Activated naive CD8-positive, alpha-beta T cell (primary cell): ENCODE measurements around the gene SP110.
"Not testable (repeated sequence)": the region's sequence is repeated elsewhere in the genome, so short reads cannot be mapped to it uniquely, and the experiment has no call there.

Experiments
- H3K27ac Mint-ChIP-seq: one replicate; pipeline ENCODE4 v1.8.0; 2021; ENCODE audit warnings: mixed read lengths
- H3K27me3 Mint-ChIP-seq: one replicate; pipeline ENCODE4 v1.8.0; 2021; ENCODE audit warnings: mixed read lengths
- H3K36me3 Mint-ChIP-seq: one replicate; pipeline ENCODE4 v1.8.0; 2021; ENCODE audit warnings: mixed read lengths
- H3K4me1 Mint-ChIP-seq: one replicate; pipeline ENCODE4 v1.8.0; 2021; ENCODE audit warnings: low read depth, mixed read lengths
- H3K4me3 Mint-ChIP-seq: one replicate; pipeline ENCODE4 v1.8.0; 2021; ENCODE audit warnings: mild to moderate bottlenecking, mixed read lengths
- H3K9me3 Mint-ChIP-seq: one replicate; pipeline ENCODE4 v1.8.0; 2021; ENCODE audit warnings: low read depth, mixed read lengths

Gene SP110

DNA sequence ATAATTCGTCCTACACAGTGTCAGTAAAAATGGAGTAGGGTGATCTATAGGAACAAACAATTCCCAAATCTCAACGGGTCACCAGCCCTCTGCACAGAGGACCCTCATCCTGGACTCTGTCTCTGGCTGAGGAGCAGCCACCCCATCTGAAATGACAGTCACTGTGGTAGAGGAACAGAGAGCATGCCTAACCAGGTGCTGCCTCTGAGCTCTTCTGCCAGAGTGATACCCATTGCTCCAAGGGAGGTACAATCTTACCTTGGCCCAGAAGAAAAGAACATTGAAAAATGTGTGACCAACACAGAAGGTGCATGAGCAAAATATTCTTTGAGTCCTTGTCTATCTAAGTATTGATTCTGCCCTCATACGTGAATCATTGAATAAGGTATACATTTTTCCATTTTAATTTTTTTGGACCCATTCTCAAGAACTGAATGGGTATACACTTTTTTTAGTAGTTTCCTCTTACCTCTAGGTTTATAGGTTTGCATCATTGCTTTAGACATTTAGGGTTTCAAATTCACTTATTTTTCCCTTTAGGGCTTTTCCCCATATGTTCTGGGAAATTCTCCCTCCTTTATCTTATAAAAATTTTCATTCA lies 14.4 kb upstream of the SP110 start:
- H3K4me1 Mint-ChIP-seq = peaks cover 37% of the 10 kb centered on the region
- H3K9me3 Mint-ChIP-seq = peaks cover 8% of the 10 kb centered on the region
- peaks cover 33% of the 10 kb centered on the region for H3K36me3 Mint-ChIP-seq
- peak overlapping the region; percentile 20 for H3K4me3 Mint-ChIP-seq
- H3K27me3 Mint-ChIP-seq = no peaks in the 10 kb centered on the region
- H3K27ac Mint-ChIP-seq = peak overlapping the region; percentile 54

DNA sequence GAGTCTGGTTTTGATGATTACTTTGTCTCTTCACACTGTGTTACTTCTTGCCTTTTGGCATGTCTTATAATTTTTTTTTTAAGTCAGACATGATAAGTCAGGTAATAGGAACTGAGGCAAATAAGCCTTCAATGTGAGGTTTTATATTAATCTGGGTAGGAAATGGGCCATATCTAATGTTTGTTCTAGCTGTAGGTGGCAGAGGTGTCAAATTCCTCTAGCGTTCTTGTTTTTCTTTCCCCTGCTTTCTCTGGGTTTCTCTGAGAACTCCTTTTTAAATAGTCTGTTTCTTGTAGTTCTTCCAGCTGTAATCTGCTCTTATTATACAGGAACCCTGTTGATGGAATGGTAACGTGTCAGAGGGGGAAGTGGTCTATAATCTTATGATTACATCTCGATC lies 11.5 kb upstream of the SP110 start:
- H3K4me1 Mint-ChIP-seq = peaks cover 56% of the 10 kb centered on the region
- H3K4me3 Mint-ChIP-seq = peak overlapping the region; percentile 38
- H3K9me3 Mint-ChIP-seq = peaks cover 8% of the 10 kb centered on the region
- H3K36me3 Mint-ChIP-seq = peaks cover 26% of the 10 kb centered on the region
- no peaks in the 10 kb centered on the region for H3K27me3 Mint-ChIP-seq
- H3K27ac Mint-ChIP-seq = peak overlapping the region; percentile 58

DNA sequence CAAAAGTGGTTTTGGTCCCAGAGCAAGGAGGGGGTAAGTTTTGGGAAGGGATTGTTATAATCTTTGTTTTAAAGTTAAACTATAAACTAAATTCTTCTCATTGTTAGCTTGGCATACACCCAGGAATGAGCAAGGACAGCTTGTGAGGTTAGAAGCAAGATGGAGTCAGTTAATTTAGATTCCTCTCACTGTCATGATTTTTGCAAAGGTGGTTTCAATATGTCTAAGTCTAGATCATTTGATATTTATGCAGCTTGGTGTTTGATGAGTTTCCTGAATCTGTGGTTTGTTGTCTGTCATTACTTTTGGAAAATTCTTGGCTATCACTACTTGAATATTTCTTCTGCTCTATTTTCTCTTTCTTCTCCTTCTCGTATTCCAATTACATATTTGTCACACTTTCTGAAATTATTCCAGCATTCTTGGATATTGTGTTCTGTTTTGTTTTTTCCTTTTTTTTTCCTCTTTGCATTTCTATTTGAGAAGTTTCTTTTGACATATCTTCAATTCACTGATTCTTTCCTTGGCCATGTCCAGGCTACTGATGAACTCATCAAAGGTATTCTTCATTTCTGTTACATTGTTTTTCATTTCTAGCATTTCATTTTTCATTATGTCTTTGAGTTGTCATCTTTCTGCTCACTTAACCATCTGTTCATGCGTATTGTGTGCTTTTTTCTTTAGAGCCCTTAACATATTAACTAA lies 10.9 kb upstream of the SP110 start:
- Mint-ChIP-seq H3K27ac (peak overlapping the region; percentile 58), H3K36me3 (peaks cover 26% of the 10 kb centered on the region), H3K27me3 (no peaks in the 10 kb centered on the region), H3K9me3 (peaks cover 8% of the 10 kb centered on the region), H3K4me3 (peak overlapping the region; percentile 51), H3K4me1 (peaks cover 56% of the 10 kb centered on the region)

DNA sequence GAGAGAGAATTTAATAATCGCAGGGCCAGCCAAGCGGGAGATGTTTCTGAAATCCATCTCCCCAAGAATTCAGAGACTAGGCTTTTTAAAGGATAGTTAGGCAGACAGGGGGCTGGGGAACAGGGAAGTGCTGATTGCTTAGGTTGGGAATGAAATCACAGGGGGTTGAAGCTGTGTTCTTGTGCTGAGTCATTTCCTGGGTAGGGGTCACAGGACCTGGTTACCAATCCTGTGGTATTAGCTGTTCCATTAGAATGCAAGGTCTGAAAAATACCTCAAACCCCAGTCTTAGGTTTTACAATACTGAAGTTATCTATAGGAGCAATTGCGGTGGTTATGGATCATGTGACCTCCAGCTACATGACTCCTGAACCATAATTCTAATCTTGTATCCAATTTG lies 10.3 kb upstream of the SP110 start:
- no peak overlapping the region for H3K27ac Mint-ChIP-seq
- H3K9me3 Mint-ChIP-seq = peaks cover 8% of the 10 kb centered on the region
- peak overlapping the region; percentile 51 for H3K4me3 Mint-ChIP-seq
- peaks cover 60% of the 10 kb centered on the region for H3K4me1 Mint-ChIP-seq
- peaks cover 24% of the 10 kb centered on the region for H3K36me3 Mint-ChIP-seq
- no peaks in the 10 kb centered on the region for H3K27me3 Mint-ChIP-seq

DNA sequence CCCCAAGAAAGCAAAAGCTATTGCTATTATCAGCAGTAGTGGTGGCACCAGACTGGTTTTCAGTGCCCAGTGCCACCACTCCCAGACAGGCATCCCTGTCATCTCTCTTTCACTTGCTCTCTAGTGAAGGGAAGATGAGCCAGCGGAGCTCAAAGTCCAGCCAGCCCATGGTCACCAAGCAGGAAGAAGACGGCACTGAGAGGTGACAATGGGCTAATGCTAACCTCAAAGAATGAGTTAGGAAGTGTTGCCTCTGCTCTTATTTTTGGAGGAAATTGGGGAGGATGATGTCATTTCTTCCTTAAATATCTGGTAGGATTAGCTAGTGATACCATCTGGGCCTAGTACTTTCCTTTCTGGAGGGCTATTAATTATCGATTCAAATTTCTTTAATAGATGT lies 7.4 kb upstream of the SP110 start:
- H3K4me1 Mint-ChIP-seq = peaks cover 57% of the 10 kb centered on the region
- peaks cover 8% of the 10 kb centered on the region for H3K9me3 Mint-ChIP-seq
- peak overlapping the region; percentile 83 for H3K4me3 Mint-ChIP-seq
- peak overlapping the region; percentile 73 for H3K27ac Mint-ChIP-seq
- no peaks in the 10 kb centered on the region for H3K27me3 Mint-ChIP-seq
- peaks cover 23% of the 10 kb centered on the region for H3K36me3 Mint-ChIP-seq

DNA sequence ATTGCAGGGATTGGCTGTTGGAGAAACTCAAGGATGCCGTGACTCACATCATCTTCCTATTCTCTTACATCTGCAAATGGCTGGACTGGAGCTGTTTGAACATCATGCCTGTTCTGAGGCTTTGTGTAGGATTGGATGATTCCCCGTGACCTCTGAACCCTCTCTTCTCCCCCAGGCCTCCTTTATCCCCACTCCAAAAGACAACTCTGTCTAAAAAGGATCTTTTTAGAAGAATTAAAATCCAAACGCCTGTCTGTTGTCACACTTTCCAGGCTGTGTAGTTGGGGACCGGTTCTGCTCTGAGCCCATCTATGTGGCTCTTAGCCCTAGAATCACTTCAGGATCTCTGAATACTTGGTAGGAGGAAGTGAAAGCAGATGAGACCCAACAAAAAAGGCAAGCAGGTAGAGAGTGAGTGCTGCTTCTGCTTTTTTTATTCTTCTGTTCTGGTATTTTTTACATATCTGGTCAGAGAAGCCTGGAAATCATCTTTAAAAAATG lies 6.3 kb upstream of the SP110 start:
- H3K9me3 Mint-ChIP-seq = peaks cover 5% of the 10 kb centered on the region
- no peaks in the 10 kb centered on the region for H3K27me3 Mint-ChIP-seq
- H3K4me1 Mint-ChIP-seq = peaks cover 54% of the 10 kb centered on the region
- H3K36me3 Mint-ChIP-seq = peaks cover 20% of the 10 kb centered on the region
- peak overlapping the region; percentile 96 for H3K27ac Mint-ChIP-seq
- peak overlapping the region; percentile 88 for H3K4me3 Mint-ChIP-seq

DNA sequence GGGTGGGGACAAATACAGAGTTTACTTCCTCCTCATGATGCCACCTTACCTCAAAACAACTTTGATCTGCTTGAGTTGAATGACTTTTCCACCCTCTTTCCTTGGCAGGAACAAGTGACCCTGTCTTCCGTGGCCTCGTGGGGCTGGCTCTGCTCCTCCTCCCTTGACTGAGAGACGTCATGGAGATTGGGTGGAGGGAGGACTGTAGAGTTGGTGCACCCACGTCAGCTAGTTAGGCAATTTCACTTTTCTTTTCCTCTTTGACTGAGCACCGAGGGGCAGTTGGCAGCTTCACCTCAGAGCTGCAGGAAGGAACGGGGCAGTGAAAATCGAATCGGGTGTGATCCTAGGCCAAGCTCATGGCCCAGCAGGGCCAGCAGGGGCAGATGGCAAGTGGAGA lies 5.7 kb upstream of the SP110 start, which contains the start of gene SP140:
Gene SP140 (plus strand): TSS at position 251 of the 400 bp plus-strand sequence. CDS start 109 bp downstream, at position 360.
- peaks cover 13% of the 10 kb centered on the region for H3K36me3 Mint-ChIP-seq
- no peaks in the 10 kb centered on the region for H3K27me3 Mint-ChIP-seq
- peaks cover 48% of the 10 kb centered on the region for H3K4me1 Mint-ChIP-seq
- H3K27ac Mint-ChIP-seq = peak within 1 kb of the TSS; percentile 96
- H3K9me3 Mint-ChIP-seq = no peaks in the 10 kb centered on the region
- H3K4me3 Mint-ChIP-seq = peak within 1 kb of the TSS; percentile 88

DNA sequence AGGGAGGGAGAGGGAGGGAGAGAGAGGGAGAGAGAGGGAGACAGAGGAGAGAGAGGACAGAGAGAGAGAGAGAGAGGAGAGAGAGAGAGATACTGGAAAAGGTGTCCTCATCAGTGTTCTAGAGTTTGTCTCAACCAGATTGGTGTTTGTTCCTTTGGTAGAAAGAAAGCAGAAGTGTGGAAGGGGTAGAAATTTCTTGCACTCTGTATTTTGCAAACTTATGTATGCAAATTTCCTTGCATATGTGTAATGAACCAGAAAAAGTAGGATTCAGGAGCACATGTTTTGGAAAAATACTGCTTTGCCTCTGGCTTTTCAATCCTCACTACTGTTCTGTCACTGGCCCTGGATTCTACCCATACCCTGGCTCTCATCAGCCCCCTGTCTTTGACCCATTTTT lies 4.7 kb upstream of the SP110 start:
- H3K4me1 Mint-ChIP-seq = peaks cover 50% of the 10 kb centered on the region
- peak overlapping the region; percentile 96 for H3K27ac Mint-ChIP-seq
- no peaks in the 10 kb centered on the region for H3K27me3 Mint-ChIP-seq
- no peaks in the 10 kb centered on the region for H3K9me3 Mint-ChIP-seq
- peak overlapping the region; percentile 88 for H3K4me3 Mint-ChIP-seq
- H3K36me3 Mint-ChIP-seq = peaks cover 6% of the 10 kb centered on the region

DNA sequence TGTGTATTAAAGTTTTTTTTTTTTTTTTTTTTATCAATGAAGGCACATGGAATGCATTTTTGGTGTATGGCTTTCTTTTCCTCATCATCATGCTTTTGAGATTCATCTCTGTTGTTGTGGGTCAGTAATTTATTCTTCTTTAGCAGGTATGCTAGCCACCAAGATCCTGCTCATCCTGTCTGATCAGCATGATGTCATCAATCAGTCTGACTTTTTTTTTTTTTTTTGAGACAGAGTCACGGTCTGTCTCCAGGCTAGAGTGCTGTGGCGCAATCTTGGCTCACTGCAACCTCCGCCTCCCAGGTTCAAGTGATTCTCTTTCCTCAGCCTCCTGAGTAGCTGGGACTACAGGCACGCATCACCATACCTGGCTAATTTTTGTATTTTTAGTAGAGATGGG lies 3.0 kb upstream of the SP110 start:
- H3K27me3 Mint-ChIP-seq, H3K36me3 Mint-ChIP-seq: not testable (repeated sequence)
- H3K27ac Mint-ChIP-seq = peak overlapping the region; percentile 64

DNA sequence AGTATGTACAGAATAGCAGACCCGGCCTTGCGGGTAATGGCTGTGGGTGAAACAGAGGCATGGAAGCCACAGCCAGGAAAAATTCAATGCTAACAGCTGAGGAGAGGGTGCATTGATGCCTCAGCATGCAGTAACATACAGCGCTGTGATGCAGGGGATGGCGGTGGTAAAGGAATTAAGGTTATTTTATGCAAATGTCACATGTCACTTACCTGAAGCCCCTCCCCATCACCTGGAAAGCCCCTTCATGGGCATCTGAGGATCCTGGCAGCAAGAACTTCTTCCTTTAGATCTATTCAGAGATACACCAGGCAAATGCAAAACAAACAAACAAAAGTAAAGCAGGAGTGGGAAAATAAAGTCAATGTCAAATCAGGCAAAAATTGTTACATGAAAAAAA lies 1.7 kb upstream of the SP110 start:
- Mint-ChIP-seq H3K27me3 (no peaks in the 10 kb centered on the region), H3K4me1 (peaks cover 52% of the 10 kb centered on the region), H3K36me3 (no peaks in the 10 kb centered on the region), H3K4me3 (no peak overlapping the region), H3K27ac (peak overlapping the region; percentile 47), H3K9me3 (no peaks in the 10 kb centered on the region)

More for the DNA sequence above, 3.0 kb upstream of the SP110 start:
- H3K9me3 Mint-ChIP-seq, H3K4me3 Mint-ChIP-seq: not testable (repeated sequence)
- H3K4me1 Mint-ChIP-seq = peaks cover 49% of the 10 kb centered on the region

DNA sequence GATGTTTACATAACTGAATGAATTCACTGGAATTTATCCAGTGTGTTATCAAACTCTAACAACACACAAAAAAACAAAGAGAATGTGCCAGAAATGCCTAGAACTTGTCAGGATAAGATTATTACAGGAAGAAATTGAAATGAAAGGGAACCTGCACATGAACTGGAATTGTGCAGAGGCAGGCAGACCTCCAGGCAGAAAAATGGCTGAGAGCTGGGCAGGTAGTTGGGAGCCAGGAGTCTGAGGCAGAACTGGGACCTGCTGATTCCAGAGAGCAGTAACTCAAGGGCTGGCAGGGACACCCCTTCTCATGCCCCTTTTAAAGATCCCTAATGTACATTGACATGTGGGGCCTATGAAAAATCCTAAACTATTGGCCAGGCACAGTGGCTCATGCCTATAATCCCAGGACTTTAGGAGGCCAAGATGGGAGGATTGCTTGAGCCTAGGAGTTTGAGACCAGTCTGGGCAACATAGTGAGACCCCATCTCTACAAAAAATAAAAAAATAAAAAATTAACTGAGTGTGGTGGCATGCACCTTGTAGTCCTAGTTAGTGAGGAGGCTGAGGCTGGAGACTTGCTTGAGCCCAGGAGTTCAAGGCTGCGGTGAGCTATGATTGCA lies 674 bp upstream of the SP110 start:
- H3K9me3 Mint-ChIP-seq = no peaks in the 10 kb centered on the region
- H3K4me1 Mint-ChIP-seq = peaks cover 59% of the 10 kb centered on the region

DNA sequence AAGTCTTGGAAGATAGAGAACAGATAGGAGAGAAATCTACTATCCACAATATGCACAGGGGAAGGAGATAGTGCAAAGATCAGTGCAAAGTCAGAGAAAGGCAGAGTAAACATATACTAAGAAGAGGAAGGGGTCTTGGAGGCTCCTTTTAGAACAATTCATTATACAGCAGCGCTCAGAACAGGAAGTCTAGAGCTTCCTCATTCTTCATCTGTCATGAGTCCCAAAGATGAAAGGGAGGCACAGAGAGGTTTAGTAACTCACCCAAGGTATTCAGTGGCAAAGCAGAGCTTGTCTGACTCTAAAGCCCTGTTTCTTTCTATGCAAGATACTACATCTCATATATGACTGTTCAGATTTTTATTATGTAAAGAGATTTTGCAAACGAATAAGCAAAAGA lies 1.4 kb downstream of the SP110 start:
- H3K27me3 Mint-ChIP-seq = no peaks in the 10 kb centered on the region
- peak overlapping the region; percentile 97 for H3K27ac Mint-ChIP-seq
- H3K4me3 Mint-ChIP-seq = peak overlapping the region; percentile 99
- peaks cover 57% of the 10 kb centered on the region for H3K4me1 Mint-ChIP-seq
- H3K36me3 Mint-ChIP-seq = peaks cover 20% of the 10 kb centered on the region
- no peaks in the 10 kb centered on the region for H3K9me3 Mint-ChIP-seq

More for the DNA sequence above, 674 bp upstream of the SP110 start:
- no peaks in the 10 kb centered on the region for H3K27me3 Mint-ChIP-seq
- peak overlapping the region; percentile 99 for H3K4me3 Mint-ChIP-seq
- H3K27ac Mint-ChIP-seq = peak overlapping the region; percentile 97
- peaks cover 6% of the 10 kb centered on the region for H3K36me3 Mint-ChIP-seq

DNA sequence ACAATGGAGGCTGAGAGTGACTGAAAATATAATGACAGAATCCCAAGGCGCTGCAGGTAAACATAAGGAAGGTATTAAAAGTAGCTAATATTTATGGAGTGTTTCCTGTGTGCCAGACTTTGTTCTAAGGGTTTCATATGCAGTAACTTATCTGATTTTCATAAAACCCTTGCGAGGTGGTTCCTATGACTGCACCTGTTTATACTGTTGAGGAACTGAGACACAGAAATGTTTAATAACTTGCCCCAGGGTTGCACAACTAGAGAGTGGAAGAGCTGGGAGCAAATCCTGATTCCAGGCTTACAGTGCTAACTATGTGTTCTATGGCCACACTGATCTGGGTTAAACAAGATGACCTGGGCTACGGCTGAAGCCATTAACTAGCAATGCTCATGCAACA lies 2.4 kb downstream of the SP110 start:
- Mint-ChIP-seq H3K4me1 (peaks cover 57% of the 10 kb centered on the region), H3K36me3 (peaks cover 22% of the 10 kb centered on the region), H3K4me3 (peak overlapping the region; percentile 99), H3K9me3 (no peaks in the 10 kb centered on the region), H3K27ac (no peak overlapping the region), H3K27me3 (no peaks in the 10 kb centered on the region)

DNA sequence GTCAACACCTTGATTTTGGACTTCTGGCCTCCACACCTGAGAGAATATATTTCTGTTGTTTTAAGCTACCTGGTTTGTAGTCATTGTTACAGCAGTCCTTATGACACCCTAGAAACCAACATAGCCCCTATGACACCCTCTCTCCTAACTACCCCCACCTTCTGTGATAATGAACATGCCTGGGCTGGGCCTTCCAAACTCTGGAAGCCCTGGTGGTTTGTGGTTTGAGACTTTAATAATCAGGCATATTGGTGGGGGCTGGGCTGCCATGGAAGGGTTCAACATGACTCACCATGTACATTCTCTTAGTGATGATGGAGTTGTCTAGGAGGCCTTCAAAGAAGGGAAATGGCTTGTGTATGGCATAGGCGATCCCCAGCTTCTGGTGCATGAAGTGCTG lies 3.3 kb downstream of the SP110 start:
- Mint-ChIP-seq H3K27me3 (no peaks in the 10 kb centered on the region), H3K27ac (peak overlapping the region; percentile 24), H3K9me3 (no peaks in the 10 kb centered on the region), H3K4me3 (peak overlapping the region; percentile 99), H3K4me1 (peaks cover 58% of the 10 kb centered on the region), H3K36me3 (peaks cover 25% of the 10 kb centered on the region)

DNA sequence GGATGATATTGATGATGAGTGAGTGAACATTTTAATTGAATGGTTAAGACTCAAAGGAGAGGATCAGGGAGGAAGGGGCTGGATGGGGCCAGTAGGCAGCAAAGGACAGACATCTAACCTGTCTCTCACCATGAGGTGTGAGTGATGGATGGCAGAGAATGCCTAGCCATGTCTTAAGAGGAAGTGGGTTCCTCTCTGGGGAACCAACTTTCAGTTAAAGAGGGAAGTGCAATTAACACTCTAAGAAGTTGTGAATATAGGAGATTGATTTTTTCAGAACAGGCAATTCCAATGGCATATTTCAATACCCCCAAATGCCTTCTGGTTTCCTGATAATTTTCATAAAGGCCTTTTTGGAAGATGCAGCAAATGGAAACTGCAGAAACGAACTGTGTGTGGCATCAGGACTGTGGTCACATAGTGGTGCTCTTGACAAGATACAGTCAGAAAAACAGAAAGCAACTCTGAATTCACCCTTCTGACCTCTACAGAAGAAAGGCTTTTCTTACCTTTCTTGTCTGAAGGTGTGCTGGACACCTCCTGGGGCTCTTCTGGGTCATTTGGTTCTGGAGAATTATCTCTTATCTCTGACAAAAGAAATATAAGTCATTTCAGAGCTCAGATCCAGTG lies 10.2 kb downstream of the SP110 start:
- Mint-ChIP-seq H3K9me3 (no peaks in the 10 kb centered on the region), H3K4me1 (peaks cover 21% of the 10 kb centered on the region), H3K36me3 (peaks cover 31% of the 10 kb centered on the region), H3K4me3 (no peak overlapping the region), H3K27me3 (no peaks in the 10 kb centered on the region), H3K27ac (no peak overlapping the region)
